Lung (tissue), 12 donors: ENCODE data around the gene PLA2R1. TPM values are rescaled to one million over a fixed set of nuclear protein-coding genes. Genes with fewer than 3 reads are reported as not detected.

ENCODE experiments used
- ATAC-seq: fragments of 200-7000 bp; cut with Tn5 transposase; one replicate; pipeline ENCODE4 v1.9.1; 2020; ENCODE audit warnings: moderate number of reproducible peaks; ENCODE audit not compliant: insufficient read depth, low FRiP score
- DNase-seq, 3 donors: peaks; one replicate each; pipeline ENCODE4 v3.0.0-alpha.2; 2013 to 2017
- H3K27ac ChIP-seq, 2 donors: one replicate each; pipeline ENCODE4 v1.5.1; 2013; ENCODE audit warnings: mild to moderate bottlenecking in 2 of 2, moderate library complexity in 2 of 2, control low read depth in 1 of 2, inconsistent platforms in 1 of 2, low read depth in 1 of 2, low read length in 1 of 2
- H3K27me3 ChIP-seq, 3 donors: one replicate each; pipeline ENCODE4 v1.5.1; 2013; ENCODE audit warnings: low read length in 2 of 3; ENCODE audit not compliant: control insufficient read depth in 3 of 3, insufficient read depth in 3 of 3
- H3K36me3 ChIP-seq, 4 donors: one replicate each; pipeline ENCODE4 v1.5.1; 2013; ENCODE audit warnings: low read length in 4 of 4, mild to moderate bottlenecking in 1 of 4, moderate library complexity in 1 of 4; ENCODE audit not compliant: control insufficient read depth in 4 of 4, insufficient read depth in 4 of 4
- H3K4me1 ChIP-seq, 5 donors: one replicate each; pipeline ENCODE4 v1.5.1; 2013; ENCODE audit warnings: low read length in 5 of 5, mild to moderate bottlenecking in 2 of 5, moderate library complexity in 1 of 5; ENCODE audit not compliant: control insufficient read depth in 5 of 5, insufficient read depth in 5 of 5
- H3K4me3 ChIP-seq: one replicate; pipeline ENCODE4 v1.5.1; 2013; ENCODE audit warnings: mild to moderate bottlenecking, control low read depth, moderate library complexity
- H3K9ac ChIP-seq, 2 donors: one replicate each; pipeline ENCODE4 v1.5.1; 2013; ENCODE audit warnings: low read length in 2 of 2, control low read depth in 1 of 2; ENCODE audit not compliant: insufficient read depth in 1 of 2
- H3K9me3 ChIP-seq, 4 donors: one replicate each; pipeline ENCODE4 v1.5.1; 2013; ENCODE audit warnings: low read length in 3 of 4, mild to moderate bottlenecking in 1 of 4, moderate library complexity in 1 of 4; ENCODE audit not compliant: control insufficient read depth in 4 of 4, insufficient read depth in 3 of 4
- WGBS, 2 donors: extraction: QIAGEN DNeasy Blood & Tissue Kit; methylation state at CpG; one replicate each; pipeline ENCODE4 v1.1.7; 2013; 5-methylcytosine and 5-hydroxymethylcytosine counted together
- polyA plus RNA-seq, 2 donors: library from polyadenylated mRNA; stranded (reverse); fragments of 200-250 nt; gene quantifications; one replicate each; pipeline ENCODE4 v1.2.1, GENCODE V29; 2013
- total RNA-seq, 2 donors: library from RNA; depleted of rRNA in 1 of 2; stranded (reverse); fragments of >200 nt in 1 of 2; gene quantifications; one replicate each; pipeline ENCODE4 v1.2.1, GENCODE V29; 2014 to 2021
- TF ChIP-seq, protein P1 (sequence below): IDR thresholded peaks from 2 replicates; pipeline ENCODE4 v1.5.1; 2012; ENCODE audit warnings: mild to moderate bottlenecking; ENCODE audit errors: control extremely low read depth, extremely low read depth
- donor health status: control.
- donor health status: control.
- donor health status: Bipolar disorder and iron deficiency.
- donor health status: healthy.
- donor health status: DM: yes; HTN: yes; CAD: no.

Gene PLA2R1
- total and polyA plus RNA-seq, 4 donors = 0.79 to 13.5 (median 2.3) TPM

DNA sequence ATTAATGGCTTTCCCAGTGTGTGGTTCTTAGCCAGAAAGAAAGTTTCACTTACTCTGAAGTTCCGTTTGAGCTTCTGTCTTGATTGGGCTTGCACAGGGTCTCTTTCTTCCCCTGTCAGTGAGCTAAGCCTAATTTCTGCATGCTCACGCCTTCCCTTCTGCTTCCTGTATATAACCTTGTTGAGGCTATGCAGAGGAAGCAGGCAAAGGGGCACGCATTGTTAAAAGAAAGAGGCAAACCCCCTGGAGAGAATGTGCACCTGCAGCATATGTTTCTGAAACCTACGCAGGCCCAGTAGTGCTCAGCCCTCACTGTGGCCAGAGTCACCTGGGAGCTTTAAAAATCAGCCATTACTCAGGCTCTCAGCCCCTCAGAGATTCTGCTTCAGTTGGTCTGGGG lies 14.5 kb upstream of the PLA2R1 start:
- ATAC-seq (no peak), DNase-seq (no peak)
- Histone ChIP-seq H3K9me3 (peaks cover 0 to 3% (median 0%) of the 10 kb centered on the region in 4 donors), H3K4me3 (no peak overlapping the region), H3K27me3 (peaks cover 0 to 3% (median 0%) of the 10 kb centered on the region in 3 donors), H3K9ac (no peak overlapping the region), H3K4me1 (peaks cover 0 to 10% (median 0%) of the 10 kb centered on the region in 5 donors), H3K27ac (no peak overlapping the region), H3K36me3 (no peaks in the 10 kb centered on the region)
- 19 to 43% methylated on average over 4 of the region's 4 CpGs for WGBS, 2 donors
- TF ChIP-seq, protein P1, sequence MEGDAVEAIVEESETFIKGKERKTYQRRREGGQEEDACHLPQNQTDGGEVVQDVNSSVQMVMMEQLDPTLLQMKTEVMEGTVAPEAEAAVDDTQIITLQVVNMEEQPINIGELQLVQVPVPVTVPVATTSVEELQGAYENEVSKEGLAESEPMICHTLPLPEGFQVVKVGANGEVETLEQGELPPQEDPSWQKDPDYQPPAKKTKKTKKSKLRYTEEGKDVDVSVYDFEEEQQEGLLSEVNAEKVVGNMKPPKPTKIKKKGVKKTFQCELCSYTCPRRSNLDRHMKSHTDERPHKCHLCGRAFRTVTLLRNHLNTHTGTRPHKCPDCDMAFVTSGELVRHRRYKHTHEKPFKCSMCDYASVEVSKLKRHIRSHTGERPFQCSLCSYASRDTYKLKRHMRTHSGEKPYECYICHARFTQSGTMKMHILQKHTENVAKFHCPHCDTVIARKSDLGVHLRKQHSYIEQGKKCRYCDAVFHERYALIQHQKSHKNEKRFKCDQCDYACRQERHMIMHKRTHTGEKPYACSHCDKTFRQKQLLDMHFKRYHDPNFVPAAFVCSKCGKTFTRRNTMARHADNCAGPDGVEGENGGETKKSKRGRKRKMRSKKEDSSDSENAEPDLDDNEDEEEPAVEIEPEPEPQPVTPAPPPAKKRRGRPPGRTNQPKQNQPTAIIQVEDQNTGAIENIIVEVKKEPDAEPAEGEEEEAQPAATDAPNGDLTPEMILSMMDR = no peak

DNA sequence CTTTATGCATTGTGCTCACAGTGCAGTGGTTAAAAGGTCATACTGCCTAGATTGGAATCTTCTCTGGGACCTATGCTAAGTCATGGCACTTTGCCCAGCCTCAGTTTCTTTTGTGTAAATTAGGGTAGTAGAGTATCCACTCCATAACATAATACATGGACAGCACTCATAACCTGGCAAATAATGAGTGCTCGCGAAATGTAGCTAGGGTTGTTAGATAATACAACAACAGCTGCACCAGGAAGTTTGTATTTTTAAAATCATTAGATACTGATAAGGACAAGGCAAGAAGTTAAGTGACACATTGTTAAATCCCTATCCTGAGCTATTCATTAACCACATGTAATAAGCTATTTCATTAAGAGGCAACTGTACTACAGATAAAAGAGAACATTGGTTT lies 13.8 kb upstream of the PLA2R1 start:
- Histone ChIP-seq H3K4me1 (peaks cover 0 to 10% (median 0%) of the 10 kb centered on the region in 5 donors), H3K9ac (no peak overlapping the region), H3K4me3 (no peak overlapping the region), H3K36me3 (no peaks in the 10 kb centered on the region), H3K9me3 (peaks cover 0 to 3% (median 0%) of the 10 kb centered on the region in 4 donors), H3K27ac (no peak overlapping the region), H3K27me3 (peaks cover 0 to 3% (median 0%) of the 10 kb centered on the region in 3 donors)
- TF ChIP-seq, protein P1 = no peak
- 39 to 68% methylated on average over 2 of the region's 2 CpGs for WGBS, 2 donors
- DNase-seq = no peak
- ATAC-seq = no peak

DNA sequence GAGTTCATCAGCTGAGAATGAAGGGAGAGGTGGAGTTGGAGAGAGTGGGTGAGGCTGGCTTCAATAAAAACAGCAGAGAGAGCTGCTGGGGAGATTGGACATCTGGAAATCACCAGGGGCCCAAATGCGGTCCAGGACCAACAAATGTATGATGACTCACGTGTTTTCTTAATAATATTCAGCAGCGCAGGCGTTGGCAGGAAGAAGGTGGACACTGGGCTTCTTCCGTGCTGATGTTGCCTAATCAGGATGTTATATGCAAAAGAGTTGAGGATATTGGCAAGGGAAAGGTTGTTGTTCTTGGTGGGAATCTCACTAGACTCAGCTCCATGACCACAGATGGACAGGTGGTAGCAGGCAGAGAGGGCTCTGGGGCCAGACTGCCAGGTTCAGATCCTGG lies 12.8 kb upstream of the PLA2R1 start:
- H3K27me3 ChIP-seq = peaks cover 0 to 3% (median 0%) of the 10 kb centered on the region in 3 donors
- H3K9ac ChIP-seq = no peak overlapping the region
- H3K9me3 ChIP-seq = no peaks in the 10 kb centered on the region
- TF ChIP-seq, protein P1 = no peak
- H3K4me3 ChIP-seq = no peak overlapping the region
- no peak overlapping the region for H3K27ac ChIP-seq
- H3K4me1 ChIP-seq = peaks cover 0 to 10% (median 0%) of the 10 kb centered on the region in 5 donors
- H3K36me3 ChIP-seq = no peaks in the 10 kb centered on the region
- ATAC-seq = no peak
- 39 to 60% methylated on average over 5 of the region's 5 CpGs for WGBS, 2 donors
- DNase-seq = no peak

DNA sequence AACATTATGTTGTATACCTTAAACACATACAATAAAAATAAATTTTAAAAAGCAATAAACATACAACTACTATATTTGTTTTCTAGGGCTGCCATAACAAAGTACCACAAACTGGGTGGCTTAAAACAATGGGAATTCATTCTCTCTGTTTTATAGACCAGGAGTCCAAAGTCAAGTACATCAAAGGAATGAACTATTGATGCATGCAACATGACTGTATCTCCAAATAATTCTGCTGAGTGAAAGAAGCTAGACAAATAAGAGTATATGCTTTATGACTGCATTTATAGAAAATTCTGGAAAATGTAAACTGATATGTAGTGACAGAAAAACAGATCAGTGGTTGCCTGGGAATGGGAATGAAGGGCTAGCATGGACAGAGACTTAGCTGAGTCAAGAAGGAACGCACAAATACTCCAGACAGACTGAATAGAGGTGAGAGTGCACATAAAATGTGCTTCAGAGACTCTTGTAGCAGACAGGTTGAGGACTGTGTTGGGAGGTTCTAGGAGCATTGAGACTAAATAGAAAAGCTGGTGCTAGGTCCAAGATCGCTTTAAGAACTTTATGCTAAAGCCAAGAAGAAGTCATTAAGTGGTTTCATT lies 11.0 kb upstream of the PLA2R1 start:
- peaks cover 0 to 6% (median 0%) of the 10 kb centered on the region in 4 donors for H3K9me3 ChIP-seq
- 90 to 93% methylated on average over 2 of the region's 2 CpGs for WGBS, 2 donors
- peaks cover 0 to 10% (median 0%) of the 10 kb centered on the region in 5 donors for H3K4me1 ChIP-seq
- H3K4me3 ChIP-seq = no peak overlapping the region
- ATAC-seq (no peak), DNase-seq (no peak)
- H3K27me3 ChIP-seq = peaks cover 0 to 3% (median 0%) of the 10 kb centered on the region in 3 donors
- no peak overlapping the region for H3K27ac ChIP-seq
- TF ChIP-seq, protein P1 = no peak
- H3K36me3 ChIP-seq = no peaks in the 10 kb centered on the region
- no peak overlapping the region for H3K9ac ChIP-seq
